HepG2 (cell line): ENCODE measurements around the gene RAB40C. TPM values are rescaled to one million over a fixed set of nuclear protein-coding genes. Genes with fewer than 3 reads are reported as not detected.

Experiments
- ATAD3A ChIP-seq: sonication (generic); formaldehyde crosslinking; IDR thresholded peaks from 2 replicates; pipeline ENCODE4 v1.4.0; 2020; ENCODE audit warnings: missing genetic modification reagents
- GFI1 ChIP-seq: sonication (generic); formaldehyde crosslinking; IDR thresholded peaks from 2 replicates; pipeline ENCODE4 v1.5.0; 2020; ENCODE audit warnings: missing genetic modification reagents, mild to moderate bottlenecking, borderline replicate concordance
- HNF1B ChIP-seq: sonication (generic); formaldehyde crosslinking; IDR thresholded peaks from 2 replicates; pipeline ENCODE4 v1.5.1; 2020; ENCODE audit warnings: mild to moderate bottlenecking, moderate library complexity, missing genetic modification reagents
- ISX ChIP-seq: sonication (generic); formaldehyde crosslinking; conservative IDR thresholded peaks from 2 replicates; pipeline ENCODE4 v1.5.0; 2020; ENCODE audit warnings: missing genetic modification reagents
- PRPF4 ChIP-seq: fragments of 200-400 bp; formaldehyde crosslinking; IDR thresholded peaks from 2 replicates; pipeline ENCODE4 v1.6.1; 2016; ENCODE audit warnings: low read length, low read depth; ENCODE audit not compliant: poor library complexity, severe bottlenecking
- RBM39 ChIP-seq: fragments of 200-400 bp; formaldehyde crosslinking; IDR thresholded peaks from one replicate; pipeline ENCODE4 v1.6.1; 2018; ENCODE audit warnings: antibody characterized with exemption, mild to moderate bottlenecking, low read depth, low read length; ENCODE audit not compliant: poor library complexity, severe bottlenecking
- REPIN1 ChIP-seq: sonication (generic); formaldehyde crosslinking; IDR thresholded peaks from 2 replicates; pipeline ENCODE4 v1.8.0; 2022; ENCODE audit warnings: missing genetic modification reagents, low read depth, mild to moderate bottlenecking, borderline replicate concordance
- TFDP2 ChIP-seq: sonication (generic); formaldehyde crosslinking; IDR thresholded peaks from 2 replicates; pipeline ENCODE4 v1.4.0; 2020; ENCODE audit warnings: missing genetic modification reagents
- ZBED4 ChIP-seq: sonication (generic); formaldehyde crosslinking; IDR thresholded peaks from 2 replicates; pipeline ENCODE4 v1.4.0; 2020; ENCODE audit warnings: missing genetic modification reagents, borderline replicate concordance
- ZBTB10 ChIP-seq: sonication (generic); formaldehyde crosslinking; IDR thresholded peaks from 2 replicates; pipeline ENCODE4 v1.4.0; 2020; ENCODE audit warnings: missing genetic modification reagents, borderline replicate concordance
- ZNF761 ChIP-seq: sonication (generic); formaldehyde crosslinking; conservative IDR thresholded peaks from 2 replicates; pipeline ENCODE4 v1.4.0; 2020; ENCODE audit warnings: mild to moderate bottlenecking, missing genetic modification reagents
- polyA plus RNA-seq, 8 experiments: library from polyadenylated mRNA; depleted of rRNA in 3 of 8; stranded (reverse) in 7 of 8; unstranded in 1 of 8; fragments of >200 nt; fragmentation: Illumina TruSeq in 4 of 8; extraction: Trizol in 4 of 8; gene quantifications; 2 replicates each; pipeline versions ENCODE4 v1.2.1 to v1.2.3, GENCODE V29; 2011 to 2016; ENCODE audit warnings: low read depth in 4 of 8, missing spikeins in 1 of 8, mixed read lengths in 1 of 8; ENCODE audit not compliant: insufficient read depth in 1 of 8
- total RNA-seq, 5 experiments: library from RNA; depleted of rRNA; stranded (reverse); fragments of >200 nt; fragmentation: Illumina TruSeq; extraction: Trizol; gene quantifications; 2 replicates each; pipeline ENCODE4 v1.2.3, GENCODE V29; 2016; ENCODE audit warnings: low read depth in 1 of 5

Gene RAB40C
- total and polyA plus RNA-seq, 2 of the 13 experiments (the other 11 are each of a cell fraction or from before 2014, with no cell fraction given): 7.7 to 11.5 TPM

- TF ChIP-seq TFDP2 (CRISPR knock-in tag) (peak; percentile 88), REPIN1 (peak; percentile 91), ISX (CRISPR knock-in tag) (no peak), ZNF761 (no peak; the same call in 1 of the 2 replicates), PRPF4 (peak; percentile 65), RBM39 (peak; percentile 63), ZBTB10 (CRISPR knock-in tag) (no peak), GFI1 (CRISPR knock-in tag) (peak; percentile 70; the same call in 1 of the 2 replicates), ATAD3A (CRISPR knock-in tag) (no peak), HNF1B (CRISPR knock-in tag) (peak; percentile 8; the same call in 1 of the 2 replicates), ZBED4 (no peak; the same call in 1 of the 2 replicates)
Observed at GRCh38 chr16:636206-637080, 46.6 kb downstream of the RAB40C start, which contains the start of gene METTL26 (continued).
